MM.1S (cell line): ENCODE results near the gene MRPL37.

Experiments
- DNase-seq: peaks from one replicate; pipeline ENCODE4 v3.0.0-alpha.2; 2015
- H2AFZ ChIP-seq: fragments of 300-600 bp; sonication (generic); 2 replicates; pipeline ENCODE4 v1.6.0; 2016; ENCODE audit warnings: antibody characterized with exemption, low read length
- H3F3A ChIP-seq: fragments of 300-600 bp; sonication (generic); 2 replicates; pipeline ENCODE4 v1.6.1; 2016; ENCODE audit warnings: mild to moderate bottlenecking, antibody characterized with exemption, low read length, moderate library complexity, mixed read lengths; ENCODE audit not compliant: insufficient read depth
- H3K27ac ChIP-seq: fragments of 300-600 bp; sonication (generic); 2 replicates; pipeline ENCODE4 v1.5.1; 2016; ENCODE audit warnings: mild to moderate bottlenecking, low read length
- H3K27me3 ChIP-seq: fragments of 300-600 bp; sonication (generic); replicated peaks from 2 replicates; pipeline ENCODE4 v1.6.0; 2016; ENCODE audit warnings: low read length; ENCODE audit not compliant: insufficient read depth
- H3K36me3 ChIP-seq: fragments of 300-600 bp; sonication (generic); replicated peaks from 2 replicates; pipeline ENCODE4 v1.6.1; 2016; ENCODE audit warnings: mild to moderate bottlenecking, low read length, mixed read lengths; ENCODE audit not compliant: insufficient read depth
- H3K4me1 ChIP-seq: fragments of 300-600 bp; sonication (generic); 2 replicates; pipeline ENCODE4 v1.6.1; 2016; ENCODE audit warnings: low read length, mixed read lengths
- H3K4me2 ChIP-seq: fragments of 300-600 bp; sonication (generic); 2 replicates; pipeline ENCODE4 v1.6.0; 2016; ENCODE audit warnings: low read depth, low read length
- H3K4me3 ChIP-seq: fragments of 300-600 bp; sonication (generic); 2 replicates; pipeline ENCODE4 v1.5.1; 2016; ENCODE audit warnings: low read length, mixed read lengths
- H3K79me2 ChIP-seq: fragments of 300-600 bp; sonication (generic); 2 replicates; pipeline ENCODE4 v1.6.1; 2016; ENCODE audit warnings: mixed run types, low read length, mixed read lengths
- H3K9ac ChIP-seq: fragments of 300-600 bp; sonication (generic); 2 replicates; pipeline ENCODE4 v1.6.1; 2016; ENCODE audit warnings: low read length, mixed read lengths
- H3K9me2 ChIP-seq: fragments of 300-600 bp; sonication (generic); replicated peaks from 2 replicates; pipeline ENCODE4 v1.6.1; 2016; ENCODE audit warnings: mild to moderate bottlenecking, low read length, mixed read lengths; ENCODE audit not compliant: insufficient read depth
- H3K9me3 ChIP-seq: fragments of 300-600 bp; sonication (generic); replicated peaks from 2 replicates; pipeline ENCODE4 v1.6.1; 2016; ENCODE audit warnings: mild to moderate bottlenecking, low read length, mixed read lengths; ENCODE audit not compliant: insufficient read depth
- H4K20me1 ChIP-seq: fragments of 300-600 bp; sonication (generic); 2 replicates; pipeline ENCODE4 v1.6.1; 2016; ENCODE audit warnings: mild to moderate bottlenecking, low read length, moderate library complexity, mixed read lengths; ENCODE audit not compliant: insufficient read depth
- EZH2 ChIP-seq: fragments of 300-600 bp; sonication (generic); optimal IDR thresholded peaks from 2 replicates; pipeline ENCODE3; 2017; ENCODE audit warnings: low read depth, mild to moderate bottlenecking, antibody characterized with exemption, low read length, mixed read lengths
- EZH2phosphoT487 ChIP-seq: fragments of 300-600 bp; sonication (generic); IDR thresholded peaks from 2 replicates; pipeline ENCODE4 v1.6.1; 2018; ENCODE audit warnings: antibody characterized with exemption, low read length
- TF ChIP-seq, protein P1 (sequence below): fragments of 300-600 bp; sonication (generic); IDR thresholded peaks from 2 replicates; pipeline ENCODE4 v1.5.1; 2016; ENCODE audit warnings: antibody characterized with exemption, low read length, mixed read lengths

MRPL37 gene

DNA sequence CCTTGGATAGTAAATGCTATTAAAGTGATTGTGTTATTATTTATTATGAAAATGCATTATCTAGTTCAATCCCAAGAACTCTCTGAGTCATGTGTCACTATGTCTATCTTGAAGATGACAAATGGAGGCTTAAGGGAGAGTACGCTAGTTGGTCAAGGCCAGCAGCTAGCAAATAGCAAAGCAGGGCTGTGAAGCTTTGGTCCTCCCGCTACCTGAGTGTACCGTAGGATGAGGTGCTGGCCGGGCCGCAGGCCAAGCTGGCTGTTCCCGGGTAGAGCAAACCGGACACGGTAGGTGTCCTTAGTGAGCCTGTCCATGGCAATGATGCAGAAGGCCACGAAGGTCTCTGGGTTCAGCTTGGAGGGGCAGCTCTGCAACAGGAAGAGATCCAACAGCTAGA is 9.4 kb upstream of the MRPL37 start:
- Histone ChIP-seq H3K36me3 (no peaks in the 10 kb centered on the region), H3K4me1 (no peaks in the 10 kb centered on the region), H3K9me2 (no peaks in the 10 kb centered on the region), H3K27ac (no peak overlapping the region), H3K4me2 (no peak overlapping the region), H2AFZ (no peak overlapping the region), H4K20me1 (no peaks in the 10 kb centered on the region), H3F3A (no peaks in the 10 kb centered on the region), H3K9me3 (no peaks in the 10 kb centered on the region), H3K27me3 (no peaks in the 10 kb centered on the region), H3K9ac (no peak overlapping the region), H3K79me2 (no peaks in the 10 kb centered on the region), H3K4me3 (no peak overlapping the region)
- DNase-seq, result no peak
- TF ChIP-seq EZH2phosphoT487, result no peak
- TF ChIP-seq, protein P1, sequence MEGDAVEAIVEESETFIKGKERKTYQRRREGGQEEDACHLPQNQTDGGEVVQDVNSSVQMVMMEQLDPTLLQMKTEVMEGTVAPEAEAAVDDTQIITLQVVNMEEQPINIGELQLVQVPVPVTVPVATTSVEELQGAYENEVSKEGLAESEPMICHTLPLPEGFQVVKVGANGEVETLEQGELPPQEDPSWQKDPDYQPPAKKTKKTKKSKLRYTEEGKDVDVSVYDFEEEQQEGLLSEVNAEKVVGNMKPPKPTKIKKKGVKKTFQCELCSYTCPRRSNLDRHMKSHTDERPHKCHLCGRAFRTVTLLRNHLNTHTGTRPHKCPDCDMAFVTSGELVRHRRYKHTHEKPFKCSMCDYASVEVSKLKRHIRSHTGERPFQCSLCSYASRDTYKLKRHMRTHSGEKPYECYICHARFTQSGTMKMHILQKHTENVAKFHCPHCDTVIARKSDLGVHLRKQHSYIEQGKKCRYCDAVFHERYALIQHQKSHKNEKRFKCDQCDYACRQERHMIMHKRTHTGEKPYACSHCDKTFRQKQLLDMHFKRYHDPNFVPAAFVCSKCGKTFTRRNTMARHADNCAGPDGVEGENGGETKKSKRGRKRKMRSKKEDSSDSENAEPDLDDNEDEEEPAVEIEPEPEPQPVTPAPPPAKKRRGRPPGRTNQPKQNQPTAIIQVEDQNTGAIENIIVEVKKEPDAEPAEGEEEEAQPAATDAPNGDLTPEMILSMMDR, result no peak
- no peak for TF ChIP-seq EZH2

DNA sequence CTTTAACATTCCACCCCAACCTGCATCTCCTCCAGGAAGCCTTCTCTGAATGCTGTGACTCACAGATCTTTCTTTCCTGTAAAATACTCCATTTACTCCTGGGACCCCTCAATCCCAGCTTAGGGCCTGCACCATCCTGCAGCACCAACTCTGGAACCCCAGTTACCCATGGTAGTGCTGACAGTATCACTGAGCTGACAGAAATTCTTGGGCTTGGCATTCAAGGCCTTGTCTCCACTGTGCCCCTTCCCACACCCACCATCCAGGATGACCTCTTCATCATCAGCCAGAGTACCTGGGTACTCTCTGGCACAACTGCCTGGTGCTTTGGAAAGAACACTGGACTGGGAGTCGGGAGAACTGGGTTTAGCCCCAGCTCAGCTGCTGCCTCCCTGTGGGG is 8.4 kb upstream of the MRPL37 start:
- Histone ChIP-seq H2AFZ (no peak overlapping the region), H3F3A (no peaks in the 10 kb centered on the region), H3K4me3 (no peak overlapping the region), H3K9ac (no peak overlapping the region), H3K9me2 (no peaks in the 10 kb centered on the region), H3K27ac (no peak overlapping the region), H3K36me3 (no peaks in the 10 kb centered on the region), H4K20me1 (no peaks in the 10 kb centered on the region), H3K27me3 (no peaks in the 10 kb centered on the region), H3K4me2 (no peak overlapping the region), H3K79me2 (no peaks in the 10 kb centered on the region), H3K9me3 (no peaks in the 10 kb centered on the region), H3K4me1 (no peaks in the 10 kb centered on the region)
- TF ChIP-seq EZH2phosphoT487 (no peak), EZH2 (no peak)
- TF ChIP-seq, protein P1, result no peak
- no peak for DNase-seq

DNA sequence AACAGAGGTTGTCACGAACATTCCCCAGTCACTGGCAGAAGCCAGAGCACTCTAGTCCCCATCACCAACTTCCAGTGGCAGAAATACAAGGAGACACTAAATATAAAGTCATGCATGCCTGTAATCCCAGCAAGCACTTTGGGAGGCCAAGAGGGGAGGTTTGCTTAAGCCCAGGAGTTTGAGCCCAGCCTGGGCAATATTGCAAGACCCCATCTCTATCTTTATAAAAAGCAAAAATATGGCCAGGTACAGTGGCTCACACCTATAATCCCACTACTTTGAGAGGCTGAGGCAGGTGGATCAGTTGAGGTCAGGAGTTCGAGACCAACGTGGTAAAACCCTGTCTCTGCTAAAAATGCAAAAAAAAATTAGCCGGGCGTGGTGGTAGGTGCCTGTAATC is 6.5 kb upstream of the MRPL37 start:
- H3K36me3 ChIP-seq, result no peaks in the 10 kb centered on the region
- no peaks in the 10 kb centered on the region for H3F3A ChIP-seq
- H3K79me2 ChIP-seq, result no peaks in the 10 kb centered on the region
- H3K9me3 ChIP-seq, result no peaks in the 10 kb centered on the region
- no peaks in the 10 kb centered on the region for H4K20me1 ChIP-seq
- DNase-seq, result no peak
- H3K4me1 ChIP-seq, result no peaks in the 10 kb centered on the region
- H3K9ac ChIP-seq, result no peak overlapping the region
- H3K27me3 ChIP-seq, result no peaks in the 10 kb centered on the region
- TF ChIP-seq, protein P1, result no peak
- no peak for TF ChIP-seq EZH2
- no peak for TF ChIP-seq EZH2phosphoT487
- H3K27ac ChIP-seq, result no peak overlapping the region
- H3K4me2 ChIP-seq, result no peak overlapping the region
- no peak overlapping the region for H3K4me3 ChIP-seq
- no peak overlapping the region for H2AFZ ChIP-seq
- H3K9me2 ChIP-seq, result no peaks in the 10 kb centered on the region
